GM12873 (cell line): ENCODE measurements around the gene PLA2G2E.

Experiments
- CTCF ChIP-seq: IDR thresholded peaks from 2 replicates; pipeline ENCODE4 v1.5.1; 2012; ENCODE audit warnings: low read depth, mild to moderate bottlenecking, moderate library complexity, low read length, control low read depth; ENCODE audit not compliant: insufficient read depth; ENCODE audit errors: missing control alignments

PLA2G2E gene

GRCh38 chr1:19932866-19933265 lies 9.4 kb upstream of the PLA2G2E start:
- no peak for TF ChIP-seq CTCF

DNA sequence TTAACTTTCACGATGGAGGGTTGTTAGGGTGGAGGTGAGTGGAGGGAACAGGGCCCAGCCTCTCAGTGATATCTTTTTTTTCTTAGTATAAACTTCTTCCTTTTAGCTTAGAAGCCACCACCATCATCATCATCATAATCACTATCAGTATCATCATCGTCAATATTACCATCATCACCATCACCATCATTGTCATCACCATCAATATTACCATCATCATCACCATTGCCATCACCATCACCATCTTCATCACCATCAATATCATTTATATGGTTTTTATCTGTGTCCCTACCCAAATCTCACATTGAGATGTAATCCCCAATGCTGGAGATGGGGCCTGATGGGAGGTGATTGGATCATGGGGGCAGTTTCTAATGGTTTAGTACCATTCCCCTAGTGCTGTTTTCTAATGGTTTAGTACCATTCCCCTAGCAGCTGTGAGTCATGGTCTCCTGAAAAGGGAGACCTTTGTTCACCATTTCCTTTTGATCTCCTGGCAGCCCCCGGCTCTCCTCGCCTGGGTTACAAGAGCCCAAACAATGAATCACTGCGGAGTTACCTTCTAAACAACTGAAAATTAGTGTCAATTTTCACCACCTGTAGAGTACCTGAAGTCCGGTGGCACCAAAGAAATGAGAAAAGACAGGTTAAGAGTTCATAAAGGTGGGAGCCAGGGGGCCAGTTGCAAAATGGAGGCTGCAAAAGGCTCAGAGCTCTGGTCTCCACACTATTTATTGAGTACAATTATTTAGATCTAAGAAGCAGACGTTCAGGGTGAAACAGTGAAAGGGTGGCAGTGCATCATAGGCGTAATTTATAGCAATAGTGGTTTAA lies 3.1 kb upstream of the PLA2G2E start:
- no peak for TF ChIP-seq CTCF

DNA sequence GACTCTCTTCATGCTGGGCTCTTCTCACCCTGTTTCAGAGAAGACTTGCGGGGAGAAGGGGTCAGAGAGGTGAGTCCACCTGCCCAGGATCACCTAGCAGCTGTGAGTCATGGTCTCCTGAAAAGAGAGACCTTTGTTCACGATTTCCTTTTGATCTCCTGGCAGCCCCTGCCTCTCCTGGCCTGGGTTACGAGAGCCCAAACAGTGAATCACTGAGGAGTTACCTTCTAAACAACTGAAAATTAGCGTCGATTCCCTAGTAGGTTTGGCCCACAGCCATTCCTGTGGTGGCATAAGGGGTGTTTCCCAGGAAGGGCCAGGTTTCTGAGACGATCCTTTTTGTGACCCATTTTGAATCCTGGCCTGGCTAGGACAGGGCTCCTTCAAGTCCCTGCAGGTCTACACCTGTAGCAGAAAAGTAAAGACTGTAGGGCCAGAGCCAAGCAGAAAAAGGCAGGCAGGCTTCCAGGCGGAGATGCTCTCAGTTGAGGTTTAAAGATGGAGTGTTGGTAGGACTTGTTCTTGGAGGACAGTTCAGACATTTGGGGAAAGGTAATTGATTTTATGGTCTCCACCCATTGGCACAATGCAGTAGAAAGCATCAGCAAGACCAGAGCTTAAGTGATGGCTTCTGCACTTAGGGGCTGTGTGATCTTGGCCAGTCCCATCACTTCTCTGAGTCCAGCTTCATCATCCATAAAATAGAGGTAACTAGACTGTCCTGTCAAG lies 2.1 kb upstream of the PLA2G2E start:
- no peak for TF ChIP-seq CTCF

DNA sequence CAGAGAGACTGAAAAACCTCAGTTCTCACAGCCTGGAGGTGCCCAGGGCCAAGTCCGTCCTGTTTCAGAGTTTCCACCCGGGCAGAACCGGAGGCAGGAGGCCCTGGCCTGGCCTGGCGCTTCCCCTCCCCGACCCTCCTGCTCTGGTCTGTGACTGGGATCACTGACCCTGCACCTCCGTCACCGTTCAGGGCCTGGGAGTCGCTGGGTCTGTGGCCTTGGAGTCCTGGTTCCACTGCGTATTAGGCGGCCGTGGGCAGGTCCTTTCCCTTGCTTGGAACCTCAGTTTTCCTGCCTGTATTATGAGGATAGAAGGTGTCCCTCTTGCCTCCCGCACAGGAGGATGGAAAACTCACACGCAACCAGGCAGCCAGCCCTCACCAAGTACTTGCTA lies 533 bp upstream of the PLA2G2E start:
- TF ChIP-seq CTCF, result no peak

- TF ChIP-seq CTCF, result no peak
These were observed 1.3 kb downstream of the PLA2G2E start for GRCh38 chr1:19922015-19922688.

DNA sequence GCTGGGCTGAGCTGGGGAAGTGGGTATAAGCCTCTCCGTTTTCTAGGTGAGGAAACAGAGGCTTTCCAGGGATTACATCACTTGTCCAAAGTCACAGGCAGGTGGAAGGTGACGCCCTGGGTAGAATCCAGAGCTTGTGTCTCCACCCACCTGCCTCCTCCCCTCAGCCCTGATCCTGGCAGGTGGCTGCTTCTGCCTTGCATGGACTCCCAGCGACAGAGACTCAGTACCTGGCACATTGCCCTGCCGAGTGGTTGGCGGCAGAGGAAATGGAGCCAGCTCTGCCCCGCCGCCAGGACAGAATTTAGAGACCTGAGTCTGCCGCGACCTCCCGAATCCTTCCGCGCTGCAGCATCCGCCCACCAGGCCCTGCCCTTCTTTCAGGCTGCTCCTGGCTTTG lies 2.1 kb downstream of the PLA2G2E start:
- no peak for TF ChIP-seq CTCF

GRCh38 chr1:19920132-19920710 lies 3.2 kb downstream of the PLA2G2E start:
- no peak for TF ChIP-seq CTCF
